Mucosa of gallbladder (tissue), 1 donor: ENCODE measurements around the gene TTC7B. TPM values are rescaled to one million over a fixed set of nuclear protein-coding genes. Genes with fewer than 3 reads are reported as not detected.
A peak's percentile ranks its signal among the peaks of the same experiment; 100 is the strongest.
"Not testable (repeated sequence)": the region's sequence is repeated elsewhere in the genome, so short reads cannot be mapped to it uniquely, and the experiment has no call there.

Experiments
- DNase-seq: peaks from one replicate; pipeline ENCODE4 v3.0.0-alpha.2; 2020; ENCODE audit warnings: low spot score
- total RNA-seq: library from RNA; stranded (reverse); gene quantifications from one replicate; pipeline ENCODE4 v1.2.1, GENCODE V29; 2021
- donor health status: DM: no; HTN: no; CAD: no.

The TTC7B gene
- total RNA-seq, 1 donor from 2014 or later: 31.5 TPM

GRCh38 chr14:90531497-90531896, 284.7 kb downstream of the TTC7B start:
- DNase-seq: no peak

- DNase-seq: no peak
These were observed 285.7 kb downstream of the TTC7B start for GRCh38 chr14:90530523-90530922.

- no peak for DNase-seq
These were observed 288.3 kb downstream of the TTC7B start for GRCh38 chr14:90527978-90528377.

GRCh38 chr14:90526536-90526935, 289.7 kb downstream of the TTC7B start:
- not testable (repeated sequence) for DNase-seq

GRCh38 chr14:90525353-90526028, 290.7 kb downstream of the TTC7B start:
- not testable (repeated sequence) for DNase-seq

- DNase-seq: no peak
These were observed 292.0 kb downstream of the TTC7B start for GRCh38 chr14:90523961-90524875.

- no peak for DNase-seq
These were observed 292.7 kb downstream of the TTC7B start for GRCh38 chr14:90523544-90523943.

- DNase-seq: no peak
These were observed 293.5 kb downstream of the TTC7B start for GRCh38 chr14:90522571-90523191.

- DNase-seq: no peak
These were observed 294.2 kb downstream of the TTC7B start for GRCh38 chr14:90521930-90522483.

- DNase-seq: peak; percentile 45
These were observed 294.9 kb downstream of the TTC7B start for GRCh38 chr14:90521084-90521929.

GRCh38 chr14:90520326-90520725, 295.9 kb downstream of the TTC7B start:
- no peak for DNase-seq

GRCh38 chr14:90519262-90519920, 296.8 kb downstream of the TTC7B start:
- DNase-seq: no peak

- DNase-seq: no peak
These were observed 297.3 kb downstream of the TTC7B start for GRCh38 chr14:90518941-90519256.

GRCh38 chr14:90518069-90518940, 297.9 kb downstream of the TTC7B start:
- DNase-seq: no peak

GRCh38 chr14:90517076-90517841, 299.0 kb downstream of the TTC7B start:
- DNase-seq: peak; percentile 64

- DNase-seq: no peak
These were observed 301.7 kb downstream of the TTC7B start for GRCh38 chr14:90514566-90514965.

GRCh38 chr14:90514015-90514398, 302.2 kb downstream of the TTC7B start:
- DNase-seq: no peak

- peak; percentile 90 for DNase-seq
These were observed 302.8 kb downstream of the TTC7B start for GRCh38 chr14:90513161-90514014.
